Mucosa of descending colon (tissue), 3 donors: ENCODE data around the gene RHOBTB1. TPM values are rescaled to one million over a fixed set of nuclear protein-coding genes. Genes with fewer than 3 reads are reported as not detected.

Experiments
- ATAC-seq: fragments of 200-7000 bp; cut with Tn5 transposase; one replicate; pipeline ENCODE4 v1.9.1; 2020; ENCODE audit warnings: mild to moderate bottlenecking, moderate library complexity
- DNase-seq, 3 donors: peaks; one replicate each; pipeline ENCODE4 v3.0.0-alpha.2; 2020
- H3K36me3 ChIP-seq: fragments of 200-600 bp; one replicate; pipeline ENCODE4 v1.8.0; 2021; ENCODE audit warnings: low read depth, mild to moderate bottlenecking
- H3K4me1 ChIP-seq: fragments of 200-600 bp; one replicate; pipeline ENCODE4 v1.8.0; 2021; ENCODE audit warnings: low read depth, mild to moderate bottlenecking
- H3K4me3 ChIP-seq: fragments of 200-600 bp; one replicate; pipeline ENCODE4 v1.8.0; 2021; ENCODE audit warnings: mild to moderate bottlenecking
- H3K9me3 ChIP-seq: fragments of 200-600 bp; one replicate; pipeline ENCODE4 v1.8.0; 2021; ENCODE audit warnings: mild to moderate bottlenecking
- CTCF ChIP-seq: fragments of 200-600 bp; IDR thresholded peaks from one replicate; pipeline ENCODE4 v1.8.0; 2022; ENCODE audit warnings: antibody characterized with exemption, mild to moderate bottlenecking
- intact Hi-C, 2 donors: fragments of 100-400 bp; cut with DNase I in 1 of 2; cut with micrococcal nuclease in 1 of 2; formaldehyde crosslinking; loops; one replicate each; pipeline versions ENCODE4 v1.11.0 to v1.11.1; 2022; cut with DNase I, micrococcal nuclease
- total RNA-seq, 3 donors: library from RNA; stranded (reverse); fragmentation: NEBNext Ultra II Directional in 2 of 3; extraction: Animal tissue kit (Norgen Biotek cat#: 25700) in 2 of 3; gene quantifications; one replicate each; pipeline versions ENCODE4 v1.2.1 to v1.2.4, GENCODE V29; 2021 to 2023
- donor health status: DM: no; HTN: no; CAD: no; lungs with moderate emphysema.
- donor health status: DM: no; HTN: no; CAD: no.
- donor health status: DM: no; HTN: yes; CAD: no.

Gene RHOBTB1
- total RNA-seq, 3 donors from 2014 or later: 5.8 to 8.0 (median 6.9) TPM

- no peak for TF ChIP-seq CTCF
- Histone ChIP-seq H3K4me3 (no peak overlapping the region), H3K9me3 (no peaks in the 10 kb centered on the region), H3K4me1 (peaks cover 24% of the 10 kb centered on the region), H3K36me3 (no peaks in the 10 kb centered on the region)
- intact Hi-C loops: no loop called here
- ATAC-seq (peak; percentile 76), DNase-seq (no peak)
Observed at GRCh38 chr10:60952067-60952845, 8.3 kb upstream of the RHOBTB1 start.

- no peak for TF ChIP-seq CTCF
- ATAC-seq (peak; percentile 50), DNase-seq (no peak)
- intact Hi-C loops: no loop called here
- Histone ChIP-seq H3K36me3 (no peaks in the 10 kb centered on the region), H3K4me3 (no peak overlapping the region), H3K9me3 (no peaks in the 10 kb centered on the region), H3K4me1 (peaks cover 21% of the 10 kb centered on the region)
Observed at GRCh38 chr10:60951272-60951724, 7.3 kb upstream of the RHOBTB1 start.

GRCh38 chr10:60950300-60950699 lies 6.3 kb upstream of the RHOBTB1 start:
- ATAC-seq (no peak), DNase-seq (no peak)
- intact Hi-C loops: no loop called here
- peaks cover 21% of the 10 kb centered on the region for H3K4me1 ChIP-seq
- TF ChIP-seq CTCF: no peak
- no peaks in the 10 kb centered on the region for H3K36me3 ChIP-seq
- no peak overlapping the region for H3K4me3 ChIP-seq
- no peaks in the 10 kb centered on the region for H3K9me3 ChIP-seq

- no peak for TF ChIP-seq CTCF
- Histone ChIP-seq H3K9me3 (no peaks in the 10 kb centered on the region), H3K36me3 (no peaks in the 10 kb centered on the region), H3K4me1 (peaks cover 19% of the 10 kb centered on the region), H3K4me3 (no peak overlapping the region)
- DNase-seq: no peak
- intact Hi-C loops: no loop called here
- ATAC-seq: no peak
Observed at GRCh38 chr10:60948851-60949250, 4.9 kb upstream of the RHOBTB1 start.

GRCh38 chr10:60944910-60945297 lies 919 bp upstream of the RHOBTB1 start:
- Histone ChIP-seq H3K4me1 (peaks cover 8% of the 10 kb centered on the region), H3K9me3 (no peaks in the 10 kb centered on the region), H3K36me3 (no peaks in the 10 kb centered on the region), H3K4me3 (no peak overlapping the region)
- intact Hi-C loops: no loop called here
- no peak for ATAC-seq
- no peak for TF ChIP-seq CTCF
- DNase-seq: no peak
